ENCODE data around the gene ILF2.
"Not testable (repeated sequence)": the region's sequence is repeated elsewhere in the genome, so short reads cannot be mapped to it uniquely, and the experiment has no call there.

ILF2 gene

DNA sequence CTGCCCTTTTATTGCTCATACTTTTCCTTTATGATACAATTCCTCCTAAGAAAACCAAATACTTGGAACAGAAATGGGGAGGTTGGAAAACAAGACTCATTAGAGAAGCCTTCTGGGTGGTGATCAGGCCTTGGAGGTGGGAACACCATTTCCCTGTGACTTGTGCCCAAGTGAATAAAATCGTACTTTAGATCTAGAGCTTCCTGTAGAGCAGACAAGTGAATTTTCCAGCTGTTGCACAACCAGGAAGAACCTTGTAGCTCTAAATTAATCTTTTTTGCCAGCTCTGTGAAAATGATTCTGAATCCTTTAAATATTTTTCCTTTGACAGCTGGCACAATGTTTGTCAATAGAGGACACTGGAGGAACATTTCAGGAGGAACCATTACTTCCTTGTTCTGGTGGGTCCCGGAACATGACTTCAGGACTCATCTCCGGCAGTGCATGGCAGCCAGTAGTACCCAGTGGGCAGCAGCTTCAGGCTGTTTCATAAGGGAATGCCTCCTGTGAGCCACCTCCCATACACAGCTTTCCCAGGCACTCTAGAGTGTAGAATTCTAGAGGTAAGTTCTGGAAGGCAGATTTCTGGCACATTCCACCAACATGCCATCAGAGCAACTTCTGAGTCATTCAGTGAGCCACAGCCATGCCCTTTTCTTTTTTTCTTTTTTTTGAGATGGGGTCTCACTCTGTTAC is 17.8 kb downstream of the ILF2 start:
- H3K36me3 ChIP-seq (ENCODE audit: insufficient read depth, low read length), result no peaks in the 10 kb centered on the region
- H3K27me3 ChIP-seq (ENCODE audit: insufficient read depth, low read length), result no peaks in the 10 kb centered on the region
- H3K9me3 ChIP-seq (ENCODE audit: low read length), result no peaks in the 10 kb centered on the region
- H3K4me1 ChIP-seq (ENCODE audit: insufficient read depth, low read length), result no peaks in the 10 kb centered on the region
- H3K4me3 ChIP-seq (ENCODE audit: low read length), result no peak overlapping the region
- no peak overlapping the region for H2AFZ ChIP-seq (ENCODE audit: low read depth, low read length)

DNA sequence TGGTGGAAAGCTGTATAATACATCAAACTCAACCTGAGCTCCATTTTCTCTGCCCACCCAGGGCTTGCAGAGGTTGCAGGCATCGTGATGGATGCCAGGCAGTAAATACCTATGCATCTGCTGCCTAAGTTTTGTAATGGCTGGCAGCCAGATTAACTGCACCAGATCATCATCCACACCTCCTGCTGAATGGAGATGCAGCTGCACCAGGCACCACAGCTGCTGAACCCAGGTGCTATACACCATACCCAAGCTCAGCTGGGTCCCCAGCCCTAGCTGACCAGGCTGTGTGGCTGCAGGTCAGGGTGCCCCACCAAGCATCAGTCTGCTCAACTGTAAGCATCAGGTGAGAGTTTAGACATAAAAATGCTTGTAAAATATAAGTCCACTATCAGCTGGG is 19.0 kb downstream of the ILF2 start:
- Histone ChIP-seq H2AFZ (ENCODE audit: low read depth, low read length) (no peak overlapping the region), H3K4me1 (ENCODE audit: insufficient read depth, low read length) (no peaks in the 10 kb centered on the region), H3K9me3 (ENCODE audit: low read length) (no peaks in the 10 kb centered on the region), H3K27me3 (ENCODE audit: insufficient read depth, low read length) (no peaks in the 10 kb centered on the region), H3K36me3 (ENCODE audit: insufficient read depth, low read length) (no peaks in the 10 kb centered on the region), H3K4me3 (ENCODE audit: low read length) (no peak overlapping the region)

DNA sequence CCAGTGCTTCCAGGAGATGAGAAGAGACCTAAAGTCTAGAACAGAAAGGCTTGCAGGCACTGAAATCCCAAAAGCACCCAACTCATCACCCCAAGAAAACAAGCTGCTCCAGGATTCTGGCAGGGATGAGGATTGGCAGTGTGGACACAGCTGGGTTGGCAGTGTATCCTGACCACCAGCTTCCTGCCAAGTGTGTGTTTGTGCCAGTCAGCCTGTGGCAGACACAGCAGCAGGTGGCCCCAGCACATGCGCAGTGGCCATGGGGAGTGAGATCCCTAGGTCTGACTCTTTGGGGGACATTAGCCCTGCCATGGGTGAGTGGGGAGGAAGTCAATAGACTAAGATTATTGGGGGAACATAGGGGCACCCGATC is 20.9 kb downstream of the ILF2 start:
- H3K9me3 ChIP-seq (ENCODE audit: low read length), result no peaks in the 10 kb centered on the region

DNA sequence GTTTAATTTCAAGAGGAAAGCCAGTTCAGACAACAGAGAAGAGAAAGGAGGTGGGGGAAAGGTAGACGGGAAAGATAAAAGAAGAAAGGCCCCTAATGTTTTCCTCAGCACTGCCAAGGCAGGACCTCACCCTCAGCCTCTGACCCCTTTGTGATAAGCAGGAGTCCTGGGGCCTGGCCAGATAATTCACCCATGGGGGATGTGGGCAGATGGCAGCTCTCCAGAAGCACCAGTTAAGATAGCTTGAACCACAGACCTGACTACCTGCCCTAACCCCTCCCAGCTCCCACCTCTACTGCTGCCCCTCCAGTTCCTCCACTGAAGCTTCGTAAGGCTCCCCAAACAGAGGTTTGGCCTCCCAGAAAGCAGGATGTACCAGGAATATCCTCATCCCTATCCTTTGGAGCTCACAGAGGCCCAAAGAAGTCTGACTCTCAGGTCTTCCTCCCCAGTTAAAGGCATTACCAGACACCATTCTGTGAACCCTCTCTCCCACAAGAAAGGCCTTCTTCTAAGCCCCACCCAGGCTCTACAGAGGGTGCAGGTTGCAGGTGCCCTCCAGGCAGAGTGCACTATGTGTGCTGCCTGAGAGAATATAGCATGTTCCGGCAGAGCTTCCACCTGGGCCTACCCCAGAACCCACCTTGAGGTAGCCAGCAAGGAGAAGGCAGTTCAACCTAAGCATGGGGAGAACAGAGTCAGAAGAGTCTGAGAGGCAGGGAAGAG is 21.5 kb downstream of the ILF2 start:
- Histone ChIP-seq H3K36me3 (ENCODE audit: insufficient read depth, low read length) (peaks cover 21% of the 10 kb centered on the region), H3K4me3 (ENCODE audit: low read length) (no peak overlapping the region), H3K4me1 (ENCODE audit: insufficient read depth, low read length) (no peaks in the 10 kb centered on the region), H3K9me3 (ENCODE audit: low read length) (no peaks in the 10 kb centered on the region), H2AFZ (ENCODE audit: low read depth, low read length) (no peak overlapping the region), H3K27me3 (ENCODE audit: insufficient read depth, low read length) (no peaks in the 10 kb centered on the region)

More for the DNA sequence above, 20.9 kb downstream of the ILF2 start:
- Histone ChIP-seq H2AFZ (ENCODE audit: low read depth, low read length) (no peak overlapping the region), H3K4me1 (ENCODE audit: insufficient read depth, low read length) (no peaks in the 10 kb centered on the region), H3K4me3 (ENCODE audit: low read length) (no peak overlapping the region), H3K27me3 (ENCODE audit: insufficient read depth, low read length) (no peaks in the 10 kb centered on the region), H3K36me3 (ENCODE audit: insufficient read depth, low read length) (peaks cover 15% of the 10 kb centered on the region)

DNA sequence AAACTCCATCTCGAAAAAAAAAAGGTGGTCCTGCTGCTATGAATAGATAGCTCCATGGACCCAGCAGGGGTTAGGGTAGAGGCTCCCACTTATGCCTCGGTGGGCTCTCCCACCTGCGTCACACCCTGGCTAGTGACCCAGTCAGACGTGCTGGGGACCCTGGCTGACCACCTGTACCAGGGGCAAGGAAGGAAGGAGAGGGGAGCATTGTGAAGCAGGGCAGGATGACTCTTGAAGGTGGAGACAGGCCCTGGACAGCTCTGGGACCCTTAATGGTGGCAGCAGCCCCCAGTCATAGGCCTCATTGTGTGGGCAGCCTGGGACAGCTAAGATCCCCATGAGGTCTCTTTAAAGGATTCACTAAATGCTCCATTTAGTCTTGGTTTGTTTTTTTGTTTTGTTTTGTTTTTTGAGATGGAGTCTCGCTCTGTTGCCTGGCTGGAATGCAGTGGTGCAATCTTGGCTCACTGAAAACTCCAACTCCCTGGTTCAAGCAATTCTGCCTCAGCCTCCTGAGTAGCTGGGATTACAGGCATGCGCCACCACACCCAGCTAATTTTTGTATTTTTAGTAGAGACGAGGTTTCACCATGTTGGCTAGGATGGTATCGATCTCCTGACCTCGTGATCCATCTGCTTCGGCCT is 22.7 kb downstream of the ILF2 start:
- Histone ChIP-seq H3K4me1 (ENCODE audit: insufficient read depth, low read length) (no peaks in the 10 kb centered on the region), H3K36me3 (ENCODE audit: insufficient read depth, low read length) (peaks cover 33% of the 10 kb centered on the region), H3K9me3 (ENCODE audit: low read length) (no peaks in the 10 kb centered on the region), H2AFZ (ENCODE audit: low read depth, low read length) (no peak overlapping the region), H3K4me3 (ENCODE audit: low read length) (no peak overlapping the region), H3K27me3 (ENCODE audit: insufficient read depth, low read length) (no peaks in the 10 kb centered on the region)

DNA sequence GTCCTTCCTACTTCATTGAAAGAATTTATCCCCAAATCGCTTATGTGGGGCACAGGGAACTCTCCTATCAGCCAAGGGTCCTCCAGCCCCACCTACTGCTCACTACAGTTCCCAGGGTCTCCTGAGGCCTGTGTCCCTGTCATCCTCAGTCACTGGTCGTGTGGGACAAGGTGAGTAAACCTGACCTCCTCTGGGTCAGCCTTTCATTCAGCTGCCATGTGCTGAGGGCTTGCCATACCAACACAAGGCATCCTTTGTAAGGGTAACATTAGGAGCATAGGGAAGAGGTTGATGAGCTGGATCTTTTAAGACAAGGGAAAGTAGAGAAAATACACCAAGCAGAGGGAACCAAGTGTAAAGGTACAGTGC is 23.5 kb downstream of the ILF2 start:
- H3K4me1 ChIP-seq (ENCODE audit: insufficient read depth, low read length), result no peaks in the 10 kb centered on the region
- no peak overlapping the region for H3K4me3 ChIP-seq (ENCODE audit: low read length)
- no peaks in the 10 kb centered on the region for H3K9me3 ChIP-seq (ENCODE audit: low read length)
- H3K27me3 ChIP-seq (ENCODE audit: insufficient read depth, low read length), result no peaks in the 10 kb centered on the region
- H3K36me3 ChIP-seq (ENCODE audit: insufficient read depth, low read length), result peaks cover 41% of the 10 kb centered on the region
- H2AFZ ChIP-seq (ENCODE audit: low read depth, low read length), result no peak overlapping the region

DNA sequence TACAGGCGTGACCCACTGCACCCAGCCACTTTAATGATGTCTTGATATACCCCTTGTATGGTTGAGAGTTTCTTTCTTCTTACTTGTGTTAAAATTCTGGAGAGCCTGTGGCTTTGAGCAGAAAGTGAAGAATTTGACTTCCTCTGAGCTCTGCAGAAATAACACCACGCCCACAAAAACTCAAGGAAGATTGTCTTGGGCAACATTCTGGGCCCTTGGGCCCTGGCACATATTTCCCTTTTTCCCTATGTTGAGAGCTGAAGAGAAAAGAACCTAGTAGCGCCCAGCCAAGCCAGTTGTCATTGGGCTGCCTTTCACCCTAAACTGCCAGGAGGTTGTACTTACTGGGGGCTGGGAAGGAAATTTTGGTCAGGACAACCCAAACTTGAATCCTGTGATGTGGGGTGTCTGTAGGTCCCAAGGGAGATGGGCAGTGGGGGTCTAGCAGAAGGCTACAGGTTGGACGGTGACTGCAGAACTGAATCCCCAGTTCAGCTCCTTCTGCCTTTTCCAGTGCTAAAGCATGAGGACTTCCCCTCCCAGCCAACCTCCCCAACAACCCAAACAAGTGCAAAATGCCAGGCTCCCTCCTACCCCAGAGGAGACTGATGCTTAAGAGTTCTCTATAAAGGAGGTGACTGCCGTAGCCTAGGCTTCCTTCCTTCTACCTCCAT is 24.0 kb downstream of the ILF2 start:
- Histone ChIP-seq H3K4me1 (ENCODE audit: insufficient read depth, low read length) (no peaks in the 10 kb centered on the region), H3K9me3 (ENCODE audit: low read length) (no peaks in the 10 kb centered on the region), H3K4me3 (ENCODE audit: low read length) (no peak overlapping the region), H2AFZ (ENCODE audit: low read depth, low read length) (no peak overlapping the region), H3K36me3 (ENCODE audit: insufficient read depth, low read length) (peaks cover 46% of the 10 kb centered on the region), H3K27me3 (ENCODE audit: insufficient read depth, low read length) (no peaks in the 10 kb centered on the region)

DNA sequence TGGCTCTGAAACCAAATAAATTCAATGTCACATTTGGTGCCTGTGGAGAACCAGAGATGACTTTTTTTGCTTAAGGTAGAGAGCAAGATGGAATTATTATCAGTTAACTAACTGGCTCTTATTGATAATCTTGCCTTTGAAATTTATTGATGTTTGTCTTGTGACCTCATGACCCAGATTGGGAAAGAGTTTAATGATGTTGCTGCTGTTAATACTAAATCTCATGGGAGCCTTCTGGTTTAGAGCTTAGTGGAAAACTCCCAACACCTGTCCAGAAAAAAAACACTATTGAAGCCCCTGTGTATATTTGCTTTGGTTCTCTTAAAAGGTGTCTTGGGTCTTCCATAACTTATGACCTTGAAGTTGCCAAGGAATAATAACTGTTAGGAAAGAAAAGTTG is 27.0 kb downstream of the ILF2 start:
- no peak overlapping the region for H3K4me3 ChIP-seq (ENCODE audit: low read length)
- no peak overlapping the region for H2AFZ ChIP-seq (ENCODE audit: low read depth, low read length)
- no peaks in the 10 kb centered on the region for H3K27me3 ChIP-seq (ENCODE audit: insufficient read depth, low read length)
- H3K36me3 ChIP-seq (ENCODE audit: insufficient read depth, low read length), result peaks cover 75% of the 10 kb centered on the region
- H3K4me1 ChIP-seq (ENCODE audit: insufficient read depth, low read length), result no peaks in the 10 kb centered on the region
- H3K9me3 ChIP-seq (ENCODE audit: low read length), result no peaks in the 10 kb centered on the region

DNA sequence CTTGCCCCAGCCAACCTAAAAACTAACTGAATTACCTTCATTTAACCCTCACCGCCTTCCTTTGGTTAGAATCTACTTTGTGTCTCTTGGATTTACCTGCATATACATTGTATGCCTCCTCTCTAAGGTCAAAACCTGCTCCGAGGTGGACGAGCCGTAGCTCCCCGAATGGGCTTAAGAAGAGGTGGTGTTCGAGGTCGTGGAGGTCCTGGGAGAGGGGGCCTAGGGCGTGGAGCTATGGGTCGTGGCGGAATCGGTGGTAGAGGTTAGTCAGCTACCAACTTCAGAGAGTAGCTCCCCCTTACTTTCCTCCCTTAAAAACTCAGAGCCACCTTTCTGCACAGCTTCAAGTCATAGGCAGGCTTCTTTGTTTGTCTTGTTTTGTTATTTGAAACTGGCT is 27.7 kb downstream of the ILF2 start:
- Histone ChIP-seq H3K9me3 (ENCODE audit: low read length) (no peaks in the 10 kb centered on the region), H3K4me3 (ENCODE audit: low read length) (no peak overlapping the region), H3K36me3 (ENCODE audit: insufficient read depth, low read length) (peaks cover 82% of the 10 kb centered on the region), H3K27me3 (ENCODE audit: insufficient read depth, low read length) (no peaks in the 10 kb centered on the region), H2AFZ (ENCODE audit: low read depth, low read length) (no peak overlapping the region), H3K4me1 (ENCODE audit: insufficient read depth, low read length) (no peaks in the 10 kb centered on the region)

DNA sequence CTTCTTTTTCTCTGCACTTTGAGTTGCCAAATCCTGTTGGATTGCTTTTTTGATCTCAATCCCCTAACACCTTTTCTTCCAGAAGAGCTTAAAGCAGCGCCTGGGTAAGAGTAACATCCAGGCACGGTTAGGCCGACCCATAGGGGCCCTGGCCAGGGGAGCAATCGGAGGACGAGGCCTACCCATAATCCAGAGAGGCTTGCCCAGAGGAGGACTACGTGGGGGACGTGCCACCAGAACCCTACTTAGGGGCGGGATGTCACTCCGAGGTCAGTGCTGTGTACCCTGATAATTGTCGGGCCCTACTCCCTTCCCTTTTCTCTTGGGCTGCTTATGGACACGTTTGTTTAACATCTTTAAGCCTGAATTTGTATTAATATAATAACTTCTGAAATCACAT is 28.6 kb downstream of the ILF2 start:
- Histone ChIP-seq H3K36me3 (ENCODE audit: insufficient read depth, low read length) (peaks cover 92% of the 10 kb centered on the region), H3K4me1 (ENCODE audit: insufficient read depth, low read length) (no peaks in the 10 kb centered on the region), H3K9me3 (ENCODE audit: low read length) (no peaks in the 10 kb centered on the region), H2AFZ (ENCODE audit: low read depth, low read length) (no peak overlapping the region), H3K4me3 (ENCODE audit: low read length) (no peak overlapping the region), H3K27me3 (ENCODE audit: insufficient read depth, low read length) (no peaks in the 10 kb centered on the region)

DNA sequence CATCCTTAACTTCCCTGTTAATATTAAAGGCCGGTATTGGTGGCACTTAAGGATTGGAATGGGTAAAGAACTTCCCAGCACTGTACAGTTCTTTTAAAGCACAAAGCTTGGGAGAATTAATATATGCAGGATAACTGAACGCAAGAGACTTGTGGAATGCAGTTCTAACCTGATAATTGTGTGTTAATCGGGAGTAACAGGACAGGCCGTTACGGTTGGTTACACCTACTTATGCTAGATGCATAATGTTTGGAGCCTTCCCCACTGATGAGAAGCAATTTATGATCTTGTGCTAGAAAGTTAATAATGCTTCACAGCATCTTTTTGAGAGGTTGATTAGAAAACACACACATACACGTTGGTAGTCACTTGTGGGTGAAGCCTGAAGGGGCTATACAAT is 29.9 kb downstream of the ILF2 start:
- no peak overlapping the region for H2AFZ ChIP-seq (ENCODE audit: low read depth, low read length)
- no peaks in the 10 kb centered on the region for H3K27me3 ChIP-seq (ENCODE audit: insufficient read depth, low read length)
- H3K36me3 ChIP-seq (ENCODE audit: insufficient read depth, low read length), result peaks cover 99% of the 10 kb centered on the region
- no peaks in the 10 kb centered on the region for H3K4me1 ChIP-seq (ENCODE audit: insufficient read depth, low read length)
- H3K4me3 ChIP-seq (ENCODE audit: low read length), result no peak overlapping the region
- no peaks in the 10 kb centered on the region for H3K9me3 ChIP-seq (ENCODE audit: low read length)

DNA sequence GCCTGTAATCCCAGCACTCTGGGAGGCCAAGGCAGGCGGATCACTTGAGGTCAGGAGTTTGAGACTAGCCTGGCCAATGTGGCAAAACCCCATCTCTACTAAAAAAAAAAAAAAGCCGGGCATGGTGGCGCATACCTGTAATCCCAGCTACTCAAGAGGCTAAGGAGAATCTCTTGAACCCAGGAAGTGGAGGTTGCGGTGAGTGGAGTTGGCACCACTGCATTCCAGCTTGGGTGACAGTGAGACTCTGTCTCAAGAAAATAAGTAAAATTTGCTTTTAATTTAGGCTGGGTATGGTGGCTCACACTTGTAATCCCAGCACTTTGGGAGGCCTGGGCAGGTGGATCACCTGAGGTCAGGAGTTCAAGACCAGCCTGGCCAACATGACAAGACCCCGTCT is 30.6 kb downstream of the ILF2 start:
- H2AFZ ChIP-seq (ENCODE audit: low read depth, low read length); H3K27me3 ChIP-seq (ENCODE audit: insufficient read depth, low read length); H3K4me3 ChIP-seq (ENCODE audit: low read length); H3K9me3 ChIP-seq (ENCODE audit: low read length); H3K4me1 ChIP-seq (ENCODE audit: insufficient read depth, low read length): not testable (repeated sequence)
- H3K36me3 ChIP-seq (ENCODE audit: insufficient read depth, low read length), result peaks cover 98% of the 10 kb centered on the region

DNA sequence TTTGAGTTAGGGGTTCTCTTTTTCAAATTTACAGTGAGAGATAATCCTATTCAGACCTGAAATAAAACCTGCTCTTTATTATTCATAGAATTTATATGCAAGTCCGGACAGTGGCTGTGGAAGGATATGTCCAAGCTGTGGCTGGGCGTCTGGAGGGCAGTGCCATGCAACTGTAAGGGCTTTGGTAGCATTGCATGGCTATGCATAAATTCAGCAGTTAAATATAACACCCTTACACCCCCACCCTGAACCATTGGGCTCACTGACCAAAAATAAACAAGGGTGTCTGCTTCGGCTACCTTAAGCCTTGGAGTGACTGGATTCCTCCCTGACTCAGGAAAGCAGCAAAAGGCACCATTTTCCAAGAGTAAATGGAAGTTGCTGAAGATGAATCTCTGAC is 31.5 kb downstream of the ILF2 start:
- Histone ChIP-seq H3K36me3 (ENCODE audit: insufficient read depth, low read length) (peaks cover 89% of the 10 kb centered on the region), H3K27me3 (ENCODE audit: insufficient read depth, low read length) (no peaks in the 10 kb centered on the region), H3K4me3 (ENCODE audit: low read length) (no peak overlapping the region), H2AFZ (ENCODE audit: low read depth, low read length) (no peak overlapping the region), H3K4me1 (ENCODE audit: insufficient read depth, low read length) (peaks cover 3% of the 10 kb centered on the region), H3K9me3 (ENCODE audit: low read length) (no peaks in the 10 kb centered on the region)
